SK-N-SH (cell line): ENCODE data around the gene MKX. TPM values are rescaled to one million over a fixed set of nuclear protein-coding genes. Genes with fewer than 3 reads are reported as not detected.

Experiments
- CTCF ChIA-PET: fragments of 300-600, 350-600 bp; formaldehyde crosslinking; extraction: SDS; loops from one replicate; lab custom pipeline; 2021; lab: Yijun Ruan, JAX
- POLR2A ChIA-PET: fragments of 350-600 bp; sonication (Branson Sonifier 250); formaldehyde crosslinking; extraction: SDS; loops from one replicate; lab custom pipeline; 2020; ENCODE audit warnings: antibody characterized with exemption, inconsistent platforms; lab: Yijun Ruan, JAX
- DNase-seq: peaks from one replicate; pipeline ENCODE4 v3.0.0; 2012
- H2AFZ ChIP-seq: fragments of 200-600 bp; sonication (generic); 2 replicates; pipeline ENCODE4 v1.8.1; 2016; ENCODE audit warnings: antibody characterized with exemption, mild to moderate bottlenecking, low read depth
- H3F3A ChIP-seq: fragments of 200-600 bp; sonication (generic); replicated peaks from 2 replicates; pipeline ENCODE3; 2016; ENCODE audit warnings: antibody characterized with exemption, mild to moderate bottlenecking; ENCODE audit not compliant: insufficient read depth
- H3K27ac ChIP-seq, 2 experiments: fragments of 200-500 bp in 1 of 2; fragments of 200-600 bp in 1 of 2; sonication (Bioruptor generic) in 1 of 2; sonication (generic), shearing (Covaris generic) in 1 of 2; 2 replicates each; pipeline versions ENCODE4 v1.5.1 to v1.6.1; 2014 to 2016; ENCODE audit warnings: low read depth in 2 of 2, inconsistent platforms in 1 of 2, low read length in 1 of 2, mild to moderate bottlenecking in 1 of 2, mixed read lengths in 1 of 2
- H3K27me3 ChIP-seq: fragments of 200-600 bp; sonication (generic), shearing (Covaris generic); 2 replicates; pipeline ENCODE4 v1.6.1; 2016; ENCODE audit warnings: mixed run types; ENCODE audit not compliant: insufficient read depth
- H3K36me3 ChIP-seq, 2 experiments: fragments of 200-500 bp in 1 of 2; fragments of 200-600 bp in 1 of 2; sonication (Bioruptor generic) in 1 of 2; sonication (generic) in 1 of 2; replicated peaks in 1 of 2; 2 replicates each; pipeline versions ENCODE3 to v1.5.1; 2014 to 2016; ENCODE audit warnings: low read length in 1 of 2, mild to moderate bottlenecking in 1 of 2; ENCODE audit not compliant: insufficient read depth in 2 of 2, control insufficient read depth in 1 of 2
- H3K4me1 ChIP-seq, 2 experiments: fragments of 200-500 bp in 1 of 2; fragments of 200-600 bp in 1 of 2; sonication (Bioruptor generic) in 1 of 2; sonication (generic), shearing (Covaris generic) in 1 of 2; 2 replicates each; pipeline versions ENCODE4 v1.5.1 to v1.6.1; 2014 to 2016; ENCODE audit warnings: low read depth in 1 of 2, low read length in 1 of 2, mixed run types in 1 of 2; ENCODE audit not compliant: insufficient read depth in 2 of 2, control insufficient read depth in 1 of 2
- H3K4me2 ChIP-seq: fragments of 200-600 bp; sonication (generic), shearing (Covaris generic); 2 replicates; pipeline ENCODE4 v1.6.1; 2017; ENCODE audit warnings: mixed run types
- H3K4me3 ChIP-seq, 2 experiments: fragments of 200-500 bp in 1 of 2; fragments of 200-600 bp in 1 of 2; sonication (Bioruptor generic) in 1 of 2; sonication (generic), shearing (Covaris generic) in 1 of 2; 2 replicates each; pipeline versions ENCODE4 v1.5.1 to v1.8.1; 2014 to 2016; ENCODE audit warnings: low read depth in 2 of 2, inconsistent platforms in 1 of 2, low read length in 1 of 2, mild to moderate bottlenecking in 1 of 2, mixed read lengths in 1 of 2, moderate library complexity in 1 of 2
- H3K79me2 ChIP-seq: fragments of 200-600 bp; sonication (generic); 2 replicates; pipeline ENCODE4 v1.8.1; 2017; ENCODE audit warnings: mild to moderate bottlenecking; ENCODE audit not compliant: insufficient read depth
- H3K9ac ChIP-seq: fragments of 200-600 bp; sonication (generic); 2 replicates; pipeline ENCODE4 v1.6.1; 2017; ENCODE audit warnings: mixed run types
- H3K9me2 ChIP-seq: fragments of 200-600 bp; sonication (generic); 2 replicates; pipeline ENCODE4 v1.6.1; 2017; ENCODE audit warnings: mixed run types
- H3K9me3 ChIP-seq: fragments of 200-600 bp; sonication (generic); 2 replicates; pipeline ENCODE4 v1.6.1; 2017; ENCODE audit warnings: mixed run types, mild to moderate bottlenecking, moderate library complexity
- H4K20me1 ChIP-seq: fragments of 200-600 bp; sonication (generic); 2 replicates; pipeline ENCODE4 v1.6.1; 2017; ENCODE audit warnings: mild to moderate bottlenecking, mixed run types; ENCODE audit not compliant: insufficient read depth
- CTCF ChIP-seq: fragments of 200-600 bp; sonication (generic); IDR thresholded peaks from 2 replicates; pipeline ENCODE4 v1.6.1; 2017; ENCODE audit warnings: antibody characterized with exemption, mild to moderate bottlenecking, moderate library complexity
- ELF1 ChIP-seq: IDR thresholded peaks from 2 replicates; pipeline ENCODE4 v1.4.0; 2012
- EP300 ChIP-seq, 2 experiments: IDR thresholded peaks; 2 replicates each; pipeline versions ENCODE4 v1.4.0 to v1.6.1; 2012; ENCODE audit warnings: borderline replicate concordance in 1 of 2, low read depth in 1 of 2, low read length in 1 of 2
- FOXJ3 ChIP-seq: sonication (generic); formaldehyde crosslinking; IDR thresholded peaks from 2 replicates; pipeline ENCODE4 v1.5.1; 2020; ENCODE audit warnings: mild to moderate bottlenecking, missing genetic modification reagents
- FOXM1 ChIP-seq: IDR thresholded peaks from 2 replicates; pipeline ENCODE4 v1.4.0; 2012; ENCODE audit warnings: low read depth, mild to moderate bottlenecking
- GABPA ChIP-seq: IDR thresholded peaks from 2 replicates; pipeline ENCODE4 v1.4.0; 2012; ENCODE audit warnings: low read depth, mild to moderate bottlenecking
- JUND ChIP-seq: IDR thresholded peaks from 2 replicates; pipeline ENCODE4 v1.4.0; 2012
- MXI1 ChIP-seq: IDR thresholded peaks from 2 replicates; pipeline ENCODE4 v1.6.1; 2012; ENCODE audit warnings: mild to moderate bottlenecking, low read depth, low read length, improper control_type of control experiment
- NRF1 ChIP-seq: IDR thresholded peaks from 2 replicates; pipeline ENCODE4 v1.6.1; 2012; ENCODE audit warnings: low read depth, mild to moderate bottlenecking, low read length
- RCOR1 ChIP-seq: fragments of 150-350 bp; IDR thresholded peaks from 2 replicates; pipeline ENCODE4 v1.6.1; 2017; ENCODE audit warnings: antibody characterized with exemption, low read length
- RFX5 ChIP-seq: IDR thresholded peaks from 2 replicates; pipeline ENCODE4 v1.6.1; 2012; ENCODE audit warnings: mild to moderate bottlenecking, improper control_type of control experiment, low read length
- SIN3A ChIP-seq: IDR thresholded peaks from 2 replicates; pipeline ENCODE4 v1.6.1; 2012; ENCODE audit warnings: low read depth, mild to moderate bottlenecking, low read length, moderate library complexity, borderline replicate concordance
- TAF1 ChIP-seq: IDR thresholded peaks from 2 replicates; pipeline ENCODE4 v1.6.1; 2012; ENCODE audit warnings: low read depth, mild to moderate bottlenecking, low read length, moderate library complexity, borderline replicate concordance
- TEAD4 ChIP-seq: IDR thresholded peaks from 2 replicates; pipeline ENCODE4 v1.4.0; 2012; ENCODE audit warnings: mild to moderate bottlenecking, borderline replicate concordance; ENCODE audit not compliant: insufficient read depth
- USF1 ChIP-seq: IDR thresholded peaks from 2 replicates; pipeline ENCODE4 v1.4.0; 2012; ENCODE audit warnings: low read depth, borderline replicate concordance
- WGBS: methylation state at CpG from one replicate; pipeline ENCODE4 v1.1.6; 2017; ENCODE audit warnings: low lambda C conversion rate; 5-methylcytosine and 5-hydroxymethylcytosine counted together
- polyA plus RNA-seq, 3 experiments: library from polyadenylated mRNA; depleted of rRNA; stranded (reverse); fragments of >200 nt; gene quantifications; 2 replicates each; pipeline ENCODE4 v1.2.3, GENCODE V29; 2012
- TF ChIP-seq, protein P1 (sequence below): IDR thresholded peaks from 2 replicates; pipeline ENCODE4 v1.4.0; 2012; ENCODE audit warnings: low read depth
- TF ChIP-seq, protein P2 (sequence below): IDR thresholded peaks from 2 replicates; pipeline ENCODE4; 2012
- TF ChIP-seq, protein P3 (sequence below): fragments of 150-350 bp; IDR thresholded peaks from 2 replicates; pipeline ENCODE4 v1.6.1; 2016; ENCODE audit warnings: mild to moderate bottlenecking, low read depth, low read length

The MKX gene
- polyA plus RNA-seq, 1 of the 3 experiments (the other 2 are of a cell fraction), result not detected

- H4K20me1 ChIP-seq, result no peaks in the 10 kb centered on the region
- H3K27me3 ChIP-seq, result no peaks in the 10 kb centered on the region; the same call in 1 of the 2 replicates
- DNase-seq, result no peak
- no peaks in the 10 kb centered on the region for H3F3A ChIP-seq
- no peaks in the 10 kb centered on the region for H3K9me2 ChIP-seq
- TF ChIP-seq NRF1 (no peak), TEAD4 (no peak), TAF1 (no peak), JUND (no peak), CTCF (no peak), RCOR1 (no peak), RFX5 (no peak), FOXJ3 (no peak), SIN3A (no peak), FOXM1 (no peak), EP300 (IDR thresholded peaks at IDR 0.05; ENCODE audit: borderline replicate concordance in 1 of 2, low read depth in 1 of 2, low read length in 1 of 2) (no peak), ELF1 (no peak), GABPA (no peak), USF1 (no peak), MXI1 (no peak)
- TF ChIP-seq, protein P1, sequence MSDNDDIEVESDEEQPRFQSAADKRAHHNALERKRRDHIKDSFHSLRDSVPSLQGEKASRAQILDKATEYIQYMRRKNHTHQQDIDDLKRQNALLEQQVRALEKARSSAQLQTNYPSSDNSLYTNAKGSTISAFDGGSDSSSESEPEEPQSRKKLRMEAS, result no peak
- TF ChIP-seq, protein P2, sequence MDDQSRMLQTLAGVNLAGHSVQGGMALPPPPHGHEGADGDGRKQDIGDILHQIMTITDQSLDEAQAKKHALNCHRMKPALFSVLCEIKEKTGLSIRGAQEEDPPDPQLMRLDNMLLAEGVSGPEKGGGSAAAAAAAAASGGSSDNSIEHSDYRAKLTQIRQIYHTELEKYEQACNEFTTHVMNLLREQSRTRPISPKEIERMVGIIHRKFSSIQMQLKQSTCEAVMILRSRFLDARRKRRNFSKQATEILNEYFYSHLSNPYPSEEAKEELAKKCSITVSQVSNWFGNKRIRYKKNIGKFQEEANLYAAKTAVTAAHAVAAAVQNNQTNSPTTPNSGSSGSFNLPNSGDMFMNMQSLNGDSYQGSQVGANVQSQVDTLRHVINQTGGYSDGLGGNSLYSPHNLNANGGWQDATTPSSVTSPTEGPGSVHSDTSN, result no peak
- TF ChIP-seq, protein P3, sequence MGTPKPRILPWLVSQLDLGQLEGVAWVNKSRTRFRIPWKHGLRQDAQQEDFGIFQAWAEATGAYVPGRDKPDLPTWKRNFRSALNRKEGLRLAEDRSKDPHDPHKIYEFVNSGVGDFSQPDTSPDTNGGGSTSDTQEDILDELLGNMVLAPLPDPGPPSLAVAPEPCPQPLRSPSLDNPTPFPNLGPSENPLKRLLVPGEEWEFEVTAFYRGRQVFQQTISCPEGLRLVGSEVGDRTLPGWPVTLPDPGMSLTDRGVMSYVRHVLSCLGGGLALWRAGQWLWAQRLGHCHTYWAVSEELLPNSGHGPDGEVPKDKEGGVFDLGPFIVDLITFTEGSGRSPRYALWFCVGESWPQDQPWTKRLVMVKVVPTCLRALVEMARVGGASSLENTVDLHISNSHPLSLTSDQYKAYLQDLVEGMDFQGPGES, result no peak
- TF ChIP-seq, all 33 proteins: peak for 0
- H3K27ac ChIP-seq, result no peak overlapping the region
- no peaks in the 10 kb centered on the region for H3K36me3 ChIP-seq
- H3K9ac ChIP-seq, result no peak overlapping the region
- H3K4me2 ChIP-seq, result no peak overlapping the region
- H2AFZ ChIP-seq, result no peak overlapping the region
- CTCF ChIA-PET, result interaction anchor here (1.3 kb wide), 1 partner anchor 12 kb away, joined by 3 read pairs; no protein-coding TSS in a partner anchor
- H3K4me1 ChIP-seq, result no peaks in the 10 kb centered on the region
- no peaks in the 10 kb centered on the region for H3K9me3 ChIP-seq
- POLR2A ChIA-PET, result no interaction called here
- no peak overlapping the region for H3K4me3 ChIP-seq
- WGBS, result 0% methylated on average over 2 of the region's 2 CpGs
- no peaks in the 10 kb centered on the region for H3K79me2 ChIP-seq
These were observed 24.6 kb upstream of the MKX start for GRCh38 chr10:27770181-27770580.
